Activated CD8-positive, alpha-beta memory T cell treated with anti-CD3 and anti-CD28 coated beads for 48 hours (primary cell): ENCODE results near the gene CPT2.

Experiments used
- DNase-seq, 3 experiments: peaks; one replicate each; pipeline ENCODE4 v3.0.0-alpha.2; 2020; ENCODE audit warnings: low read depth in 2 of 3, low spot score in 2 of 3

The CPT2 gene

GRCh38 chr1:53260631-53261247 is 64.1 kb downstream of the CPT2 start:
- DNase-seq, result no peak

- no peak for DNase-seq
These were observed 65.4 kb downstream of the CPT2 start for GRCh38 chr1:53262000-53262399.
